ENCODE results near the gene PKHD1. TPM values are rescaled to one million over a fixed set of nuclear protein-coding genes. Genes with fewer than 3 reads are reported as not detected.

The PKHD1 gene
- total and polyA plus RNA-seq, 2 of the 8 experiments (the other 6 are each of a cell fraction or from before 2014, with no cell fraction given) = 0.06 to 0.09 TPM

GRCh38 chr6:51711876-51712275 is 375.5 kb downstream of the PKHD1 start:
- Histone ChIP-seq H2AFZ (ENCODE audit: low read length) (no peak overlapping the region), H3K27ac (ENCODE audit: low read depth, low read length) (no peak overlapping the region), H4K20me1 (replicated peaks in 1 of 2; ENCODE audit: control insufficient read depth in 1 of 2, insufficient read depth in 2 of 2, low read length in 2 of 2) (no peaks in the 10 kb centered on the region), H3K18ac (ENCODE audit: extremely low read depth, low read length) (no peak overlapping the region), H2BK20ac (ENCODE audit: low read length) (no peak overlapping the region), H4K8ac (ENCODE audit: extremely low read depth, insufficient read depth, low read length) (no peak overlapping the region), H4K5ac (ENCODE audit: insufficient read length, low read depth, low read length) (no peak overlapping the region), H2AK5ac (ENCODE audit: low read depth, low read length) (no peak overlapping the region), H3K23me2 (ENCODE audit: low read depth, low read length) (no peaks in the 10 kb centered on the region), H3K27me3 (replicated peaks in 1 of 4; ENCODE audit: control insufficient read depth in 3 of 4, extremely low read depth in 1 of 4, insufficient read depth in 3 of 4, low read length in 3 of 4) (no peaks in the 10 kb centered on the region; a peak in 1 of 7 replicates), H3K4me2 (ENCODE audit: insufficient read depth in 1 of 2, low read depth in 2 of 2, low read length in 2 of 2) (no peak overlapping the region), H3K14ac (ENCODE audit: insufficient read length) (no peak overlapping the region), H2BK5ac (ENCODE audit: low read depth, low read length) (no peak overlapping the region), H3K4ac (replicated peaks; ENCODE audit: insufficient read length, low read depth, low read length) (no peak overlapping the region), H3K4me1 (replicated peaks in 1 of 4; ENCODE audit: control insufficient read depth in 3 of 4, insufficient read depth in 4 of 4, low read length in 3 of 4) (no peaks in the 10 kb centered on the region), H3K79me1 (ENCODE audit: low read depth, low read length) (no peaks in the 10 kb centered on the region), H3K36me3 (ENCODE audit: control insufficient read depth in 2 of 4, insufficient read depth in 4 of 4, low read length in 3 of 4) (no peaks in the 10 kb centered on the region), H2BK120ac (replicated peaks; ENCODE audit: low read depth, low read length) (no peak overlapping the region), H2BK15ac (ENCODE audit: low read length) (no peak overlapping the region), H3K79me2 (ENCODE audit: control insufficient read depth in 1 of 2, insufficient read depth in 2 of 2, low read length in 2 of 2) (no peaks in the 10 kb centered on the region), H3K23ac (ENCODE audit: insufficient read length) (no peak overlapping the region), H4K91ac (replicated peaks; ENCODE audit: insufficient read length, low read length) (no peak overlapping the region), H3K9me3 (ENCODE audit: insufficient read depth in 2 of 2, low read depth in 1 of 2, low read length in 1 of 2) (no peaks in the 10 kb centered on the region), H3K9ac (replicated peaks in 1 of 4; ENCODE audit: extremely low read depth in 1 of 4, low read depth in 3 of 4, low read length in 3 of 4) (no peak overlapping the region), H3K4me3 (ENCODE audit: extremely low read depth in 1 of 4, insufficient read depth in 2 of 4, low read depth in 3 of 4, low read length in 4 of 4) (no peak overlapping the region), H3K56ac (replicated peaks; ENCODE audit: insufficient read length, low read depth, low read length) (no peak overlapping the region), H2BK12ac (ENCODE audit: low read depth, low read length) (no peak overlapping the region)
- TF ChIP-seq KDM4A (IDR thresholded peaks at IDR 0.05; ENCODE audit: low read depth, low read length, severe bottlenecking) (no peak), NRF1 (IDR thresholded peaks at IDR 0.05; ENCODE audit: low read depth, low read length) (no peak), PHF8 (conservative IDR thresholded peaks at IDR 0.05; ENCODE audit: low read depth, low read length) (no peak), SIX5 (IDR thresholded peaks at IDR 0.05; ENCODE audit: low read depth, low read length) (no peak), RFX5 (IDR thresholded peaks at IDR 0.05; ENCODE audit: borderline replicate concordance, low read depth, low read length) (no peak), HDAC2 (IDR thresholded peaks at IDR 0.05; ENCODE audit: borderline replicate concordance in 1 of 2, low read depth in 2 of 2, low read length in 2 of 2) (no peak), HDAC6 (IDR thresholded peaks at IDR 0.05; ENCODE audit: low read depth, low read length) (no peak), BACH1 (IDR thresholded peaks at IDR 0.05; ENCODE audit: low read length) (no peak), JUND (IDR thresholded peaks at IDR 0.05; ENCODE audit: low read length) (no peak)
- ChIA-PET CTCF (ENCODE audit: partially characterized antibody) (no interaction called here), POLR2A (ENCODE audit: partially characterized antibody) (no interaction called here)
- 95% methylated on average over 3 of the region's 3 CpGs; no CpG with 5 or more reads in 1 of the 2 experiments for WGBS, 2 experiments (ENCODE audit: extremely low coverage in 1 of 2, insufficient coverage in 1 of 2, insufficient read length in 1 of 2, insufficient replicate concordance in 2 of 2, low coverage in 1 of 2, low lambda C conversion rate in 2 of 2, missing lambda C conversion rate in 1 of 2)
- DNase-seq (ENCODE audit: low read depth in 1 of 2, low spot score in 2 of 2) = no peak
- FAIRE-seq = no peak

All from H1 (cell line).